Measurements from ENCODE around the gene THAP8. TPM values are rescaled to one million over a fixed set of nuclear protein-coding genes. Genes with fewer than 3 reads are reported as not detected.
A peak's percentile ranks its signal among the peaks of the same experiment; 100 is the strongest.

Gene THAP8
- total RNA-seq, 3 donors from 2014 or later (not counting 1 experiment from before 2014, with no cell fraction given): 1.8 to 3.2 (median 2.8) TPM

GRCh38 chr19:36019061-36019670 is 34.9 kb downstream of the THAP8 start:
- Mint-ChIP-seq H3K27ac (no peak overlapping the region), H3K9me3 (no peaks in the 10 kb centered on the region), H3K36me3 (no peaks in the 10 kb centered on the region), H3K4me1 (peaks cover 13 to 18% of the 10 kb centered on the region in 2 donors), H3K27me3 (ENCODE audit: low read depth in 2 of 2) (no peaks in the 10 kb centered on the region), H3K4me3 (no peak overlapping the region)
- Histone ChIP-seq H3K4me1 (ENCODE audit: control insufficient read depth, insufficient read depth, low read length) (peaks cover 7% of the 10 kb centered on the region), H3K27ac (ENCODE audit: low read length) (no peak overlapping the region), H3K9me3 (ENCODE audit: control insufficient read depth, insufficient read depth, low read length) (no peaks in the 10 kb centered on the region), H3K27me3 (ENCODE audit: control insufficient read depth, insufficient read depth, low read length) (no peaks in the 10 kb centered on the region), H3K36me3 (ENCODE audit: control insufficient read depth, insufficient read depth, low read length) (peaks cover 5% of the 10 kb centered on the region), H3K4me3 (ENCODE audit: low read length) (no peak overlapping the region)
- DNase-seq (no peak), ATAC-seq (no peak)
- WGBS (ENCODE audit: insufficient coverage): 93% methylated on average over 22 of the region's 22 CpGs
- no peak for TF ChIP-seq CTCF (IDR thresholded peaks at IDR 0.05)
- intact Hi-C loops (cut with micrococcal nuclease): no loop called here

GRCh38 chr19:36014012-36014924 is 39.8 kb downstream of the THAP8 start, which contains the start of gene ALKBH6:
TSS of gene ALKBH6 (minus strand) at chr19:36014213. CDS start at chr19:36013397, 816 bp downstream.
- no peak for TF ChIP-seq CTCF (IDR thresholded peaks at IDR 0.05)
- H3K4me3 ChIP-seq (ENCODE audit: low read length): peak within 1 kb of the TSS; percentile 85
- intact Hi-C loops (cut with micrococcal nuclease): loop anchor here (1.0 kb wide), 2 partner anchors 19 to 40 kb away; partner anchors contain the start of genes SDHAF1, THAP8 and WDR62
- no peaks in the 10 kb centered on the region for H3K9me3 ChIP-seq (ENCODE audit: control insufficient read depth, insufficient read depth, low read length)
- peaks cover 23% of the 10 kb centered on the region for H3K4me1 ChIP-seq (ENCODE audit: control insufficient read depth, insufficient read depth, low read length)
- no peaks in the 10 kb centered on the region for H3K27me3 Mint-ChIP-seq (ENCODE audit: low read depth in 2 of 2)
- no peaks in the 10 kb centered on the region for H3K36me3 ChIP-seq (ENCODE audit: control insufficient read depth, insufficient read depth, low read length)
- ATAC-seq (peak; percentile 97 to 100 (median 97)), DNase-seq (peak; percentile 99)
- peaks cover 35 to 46% of the 10 kb centered on the region in 2 donors for H3K4me1 Mint-ChIP-seq
- no peaks in the 10 kb centered on the region for H3K27me3 ChIP-seq (ENCODE audit: control insufficient read depth, insufficient read depth, low read length)
- H3K9me3 Mint-ChIP-seq: no peaks in the 10 kb centered on the region
- no peaks in the 10 kb centered on the region for H3K36me3 Mint-ChIP-seq
- peak within 1 kb of the TSS; percentile 95 to 99 for H3K27ac Mint-ChIP-seq
- peak within 1 kb of the TSS; percentile 98 for H3K4me3 Mint-ChIP-seq
- WGBS (ENCODE audit: insufficient coverage): 2% methylated on average over 42 of the region's 42 CpGs
- H3K27ac ChIP-seq (ENCODE audit: low read length): peak within 1 kb of the TSS; percentile 89

- Mint-ChIP-seq H3K9me3 (no peaks in the 10 kb centered on the region), H3K36me3 (no peaks in the 10 kb centered on the region), H3K27me3 (ENCODE audit: low read depth in 2 of 2) (no peaks in the 10 kb centered on the region), H3K4me3 (peak overlapping the region; percentile 98), H3K27ac (peak overlapping the region; percentile 95 to 99), H3K4me1 (peaks cover 35 to 52% of the 10 kb centered on the region in 2 donors)
- Histone ChIP-seq H3K27me3 (ENCODE audit: control insufficient read depth, insufficient read depth, low read length) (no peaks in the 10 kb centered on the region), H3K4me3 (ENCODE audit: low read length) (peak overlapping the region; percentile 85), H3K4me1 (ENCODE audit: control insufficient read depth, insufficient read depth, low read length) (peaks cover 30% of the 10 kb centered on the region), H3K9me3 (ENCODE audit: control insufficient read depth, insufficient read depth, low read length) (no peaks in the 10 kb centered on the region), H3K27ac (ENCODE audit: low read length) (peak overlapping the region; percentile 89), H3K36me3 (ENCODE audit: control insufficient read depth, insufficient read depth, low read length) (no peaks in the 10 kb centered on the region)
- ATAC-seq: no peak
- no peak for TF ChIP-seq CTCF (IDR thresholded peaks at IDR 0.05)
- intact Hi-C loops (cut with micrococcal nuclease): loop anchor here (1.0 kb wide), 2 partner anchors 18 to 41 kb away; partner anchors contain the start of genes SDHAF1, THAP8 and WDR62
- no peak for DNase-seq
- 30% methylated on average over 13 of the region's 15 CpGs for WGBS (ENCODE audit: insufficient coverage)
Observed at GRCh38 chr19:36013280-36014011, 40.6 kb downstream of the THAP8 start.
